Measurements from ENCODE around the gene EEIG2.

Gene EEIG2

GRCh38 chr1:108561689-108562326 is 1.9 kb downstream of the EEIG2 start:
- FAIRE-seq (peak; percentile 94), DNase-seq (ENCODE audit: insufficient read length, low spot score) (peak; percentile 31)
- no peak for TF ChIP-seq POLR2A (IDR thresholded peaks at IDR 0.05; ENCODE audit: low read depth, low read length)
- peak; percentile 25; the same call in 1 of the 2 replicates for TF ChIP-seq POU2F2 (IDR thresholded peaks at IDR 0.05; ENCODE audit: low read depth, low read length)

- DNase-seq (ENCODE audit: insufficient read length, low spot score) (no peak), FAIRE-seq (no peak)
- TF ChIP-seq TAF1 (IDR thresholded peaks at IDR 0.05; ENCODE audit: low read depth, low read length) (no peak), POLR2AphosphoS5 (IDR thresholded peaks at IDR 0.05; ENCODE audit: low read depth, low read length) (no peak)
Observed at GRCh38 chr1:108563808-108564207, 3.9 kb downstream of the EEIG2 start.

DNA sequence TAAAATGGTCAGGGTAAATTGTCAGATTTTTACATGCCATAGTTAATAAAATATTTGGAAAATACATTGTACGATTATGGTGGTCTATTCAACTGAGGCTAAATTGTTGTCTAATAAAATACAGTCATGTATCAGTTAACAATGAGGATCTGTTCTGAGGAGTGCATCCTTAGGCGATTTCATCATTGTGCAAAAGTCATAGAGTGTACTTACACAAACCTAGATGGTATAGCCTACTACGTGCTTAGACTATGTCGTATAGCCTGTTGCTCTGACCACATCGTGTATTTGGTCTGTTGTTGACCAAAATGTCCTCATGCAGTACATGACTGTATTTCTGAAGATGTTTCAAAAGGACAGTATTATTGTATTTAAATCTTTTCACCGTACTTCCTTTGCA is 5.2 kb downstream of the EEIG2 start:
- FAIRE-seq (no peak), DNase-seq (ENCODE audit: insufficient read length, low spot score) (no peak)
- no peak for TF ChIP-seq POLR2A (IDR thresholded peaks at IDR 0.05; ENCODE audit: low read depth, low read length)
- TF ChIP-seq POU2F2 (IDR thresholded peaks at IDR 0.05; ENCODE audit: low read depth, low read length) = no peak
- no peak for TF ChIP-seq PAX5 (IDR thresholded peaks at IDR 0.05; ENCODE audit: insufficient read depth, low read length, severe bottlenecking)
- TF ChIP-seq SPI1 (IDR thresholded peaks at IDR 0.05; ENCODE audit: low read depth, low read length) = no peak
- TF ChIP-seq POLR2AphosphoS5 (IDR thresholded peaks at IDR 0.05; ENCODE audit: low read depth, low read length) = no peak
- TF ChIP-seq TAF1 (IDR thresholded peaks at IDR 0.05; ENCODE audit: low read depth, low read length) = no peak

GRCh38 chr1:108565512-108565911 is 5.6 kb downstream of the EEIG2 start:
- FAIRE-seq (no peak), DNase-seq (ENCODE audit: insufficient read length, low spot score) (no peak)
- TF ChIP-seq SPI1 (IDR thresholded peaks at IDR 0.05; ENCODE audit: low read depth, low read length) (no peak), POLR2AphosphoS5 (IDR thresholded peaks at IDR 0.05; ENCODE audit: low read depth, low read length) (no peak), PAX5 (IDR thresholded peaks at IDR 0.05; ENCODE audit: insufficient read depth, low read length, severe bottlenecking) (no peak), POLR2A (IDR thresholded peaks at IDR 0.05; ENCODE audit: low read depth, low read length) (no peak), POU2F2 (IDR thresholded peaks at IDR 0.05; ENCODE audit: low read depth, low read length) (no peak), TAF1 (IDR thresholded peaks at IDR 0.05; ENCODE audit: low read depth, low read length) (no peak)

GRCh38 chr1:108568589-108568988 is 8.7 kb downstream of the EEIG2 start:
- FAIRE-seq (no peak), DNase-seq (ENCODE audit: insufficient read length, low spot score) (no peak)
- no peak for TF ChIP-seq POLR2AphosphoS5 (IDR thresholded peaks at IDR 0.05; ENCODE audit: low read depth, low read length)
- TF ChIP-seq TAF1 (IDR thresholded peaks at IDR 0.05; ENCODE audit: low read depth, low read length) = no peak
- TF ChIP-seq POLR2A (IDR thresholded peaks at IDR 0.05; ENCODE audit: low read depth, low read length) = no peak
- TF ChIP-seq SPI1 (IDR thresholded peaks at IDR 0.05; ENCODE audit: low read depth, low read length) = no peak

- no peak for DNase-seq (ENCODE audit: insufficient read length, low spot score)
- FAIRE-seq = no peak
- TF ChIP-seq POLR2A (IDR thresholded peaks at IDR 0.05; ENCODE audit: low read depth, low read length) (no peak), POLR2AphosphoS5 (IDR thresholded peaks at IDR 0.05; ENCODE audit: low read depth, low read length) (no peak), POU2F2 (IDR thresholded peaks at IDR 0.05; ENCODE audit: low read depth, low read length) (no peak), PAX5 (IDR thresholded peaks at IDR 0.05; ENCODE audit: insufficient read depth, low read length, severe bottlenecking) (no peak), TAF1 (IDR thresholded peaks at IDR 0.05; ENCODE audit: low read depth, low read length) (no peak), SPI1 (IDR thresholded peaks at IDR 0.05; ENCODE audit: low read depth, low read length) (no peak)
Observed at GRCh38 chr1:108569097-108569728, 9.3 kb downstream of the EEIG2 start.

GRCh38 chr1:108570128-108570527 is 10.2 kb downstream of the EEIG2 start:
- peak; percentile 91 for FAIRE-seq
- no peak for DNase-seq (ENCODE audit: insufficient read length, low spot score)

GRCh38 chr1:108570998-108571401 is 11.1 kb downstream of the EEIG2 start:
- no peak for DNase-seq (ENCODE audit: insufficient read length, low spot score)
- TF ChIP-seq PAX5 (IDR thresholded peaks at IDR 0.05; ENCODE audit: insufficient read depth, low read length, severe bottlenecking) (no peak), POLR2AphosphoS5 (IDR thresholded peaks at IDR 0.05; ENCODE audit: low read depth, low read length) (no peak), POLR2A (IDR thresholded peaks at IDR 0.05; ENCODE audit: low read depth, low read length) (no peak), TAF1 (IDR thresholded peaks at IDR 0.05; ENCODE audit: low read depth, low read length) (no peak), SPI1 (IDR thresholded peaks at IDR 0.05; ENCODE audit: low read depth, low read length) (no peak)
- no peak for FAIRE-seq

More at GRCh38 chr1:108570128-108570527, 10.2 kb downstream of the EEIG2 start:
- TF ChIP-seq POLR2A (IDR thresholded peaks at IDR 0.05; ENCODE audit: low read depth, low read length) (no peak), SPI1 (IDR thresholded peaks at IDR 0.05; ENCODE audit: low read depth, low read length) (peak; percentile 82)

- DNase-seq (ENCODE audit: insufficient read length, low spot score) = no peak
- TF ChIP-seq TAF1 (IDR thresholded peaks at IDR 0.05; ENCODE audit: low read depth, low read length) = no peak
- TF ChIP-seq PAX5 (IDR thresholded peaks at IDR 0.05; ENCODE audit: insufficient read depth, low read length, severe bottlenecking) = no peak
- no peak for TF ChIP-seq POLR2AphosphoS5 (IDR thresholded peaks at IDR 0.05; ENCODE audit: low read depth, low read length)
- TF ChIP-seq POLR2A (IDR thresholded peaks at IDR 0.05; ENCODE audit: low read depth, low read length) = no peak
- FAIRE-seq = no peak
Observed at GRCh38 chr1:108572182-108572581, 12.3 kb downstream of the EEIG2 start.

GRCh38 chr1:108573183-108573582 is 13.3 kb downstream of the EEIG2 start:
- FAIRE-seq (no peak), DNase-seq (ENCODE audit: insufficient read length, low spot score) (no peak)
- TF ChIP-seq TAF1 (IDR thresholded peaks at IDR 0.05; ENCODE audit: low read depth, low read length) = no peak
- TF ChIP-seq SPI1 (IDR thresholded peaks at IDR 0.05; ENCODE audit: low read depth, low read length) = no peak
- TF ChIP-seq POLR2A (IDR thresholded peaks at IDR 0.05; ENCODE audit: low read depth, low read length) = no peak
- TF ChIP-seq POLR2AphosphoS5 (IDR thresholded peaks at IDR 0.05; ENCODE audit: low read depth, low read length) = no peak
- TF ChIP-seq PAX5 (IDR thresholded peaks at IDR 0.05; ENCODE audit: insufficient read depth, low read length, severe bottlenecking) = no peak
- no peak for TF ChIP-seq POU2F2 (IDR thresholded peaks at IDR 0.05; ENCODE audit: low read depth, low read length)

Data from GM12891 (cell line).